Measurements from ENCODE around the gene SLC7A6. TPM values are rescaled to one million over a fixed set of nuclear protein-coding genes. Genes with fewer than 3 reads are reported as not detected.
A peak's percentile ranks its signal among the peaks of the same experiment; 100 is the strongest.

Gene SLC7A6
- total and polyA plus RNA-seq, 2 of the 13 experiments (the other 11 are each of a cell fraction or from before 2014, with no cell fraction given), result 35.8 to 70.8 TPM

- FAIRE-seq (no peak), DNase-seq (ENCODE audit: low spot score) (no peak), ATAC-seq (peak; percentile 42)
- CTCF ChIA-PET (ENCODE audit: low intra/inter-chr PET ratio, low total read pairs), result no interaction called here
- intact Hi-C loops (cut with micrococcal nuclease; ENCODE audit: unreplicated experiment) (no loop called here), in situ Hi-C loops (cut with HindIII; ENCODE audit: extremely low pct_ligation_motif_present, low pct_unique_long_range_greater_than_20kb) (no loop called here)
- H4K20me1 ChIP-seq (ENCODE audit: insufficient read depth, low read length), result no peaks in the 10 kb centered on the region
- no peak for TF ChIP-seq ZNF550 (CRISPR knock-in tag; IDR thresholded peaks at IDR 0.05; ENCODE audit: borderline replicate concordance)
- 0 out of 2 replicates have a peak, but pooled peaks have one; percentile 12 for TF ChIP-seq ZBTB33 (CRISPR knock-in tag; IDR thresholded peaks at IDR 0.05)
- H3K27ac ChIP-seq (ENCODE audit: extremely low read length, insufficient read depth, low read length), result no peak overlapping the region
- no peak overlapping the region for H3K9ac ChIP-seq (ENCODE audit: insufficient read depth, low read depth, low read length)
- 97% methylated on average over 16 of the region's 16 CpGs for WGBS (ENCODE audit: low lambda C conversion rate)
- no peaks in the 10 kb centered on the region for H3K9me3 ChIP-seq (ENCODE audit: low read length)
- no peak overlapping the region for H3K4me3 ChIP-seq (replicated peaks in 1 of 3; ENCODE audit: insufficient read depth in 1 of 3, low read depth in 2 of 3, low read length in 3 of 3)
- H3K4me1 ChIP-seq (ENCODE audit: insufficient read depth, low read length), result no peaks in the 10 kb centered on the region
- no peak overlapping the region for H3K4me2 ChIP-seq (ENCODE audit: low read depth, low read length)
- no peak overlapping the region for H2AFZ ChIP-seq (ENCODE audit: low read length)
- H3K79me2 ChIP-seq (ENCODE audit: insufficient read depth, low read length), result no peaks in the 10 kb centered on the region
- POLR2A ChIA-PET, result no interaction called here
- no peaks in the 10 kb centered on the region for H3K27me3 ChIP-seq (ENCODE audit: control insufficient read depth in 1 of 2, insufficient read depth in 2 of 2, low read length in 2 of 2)
- peaks cover 44 to 92% of the 10 kb centered on the region in 2 experiments for H3K36me3 ChIP-seq (replicated peaks in 1 of 2; ENCODE audit: control insufficient read depth in 1 of 2, insufficient read depth in 2 of 2, low read length in 2 of 2)
- BruUV-seq (replicated peaks), result no TSS peak
Observed at GRCh38 chr16:68345958-68346635, 81.8 kb downstream of the SLC7A6 start.

- no peaks in the 10 kb centered on the region for H3K79me2 ChIP-seq (ENCODE audit: insufficient read depth, low read length)
- no peaks in the 10 kb centered on the region for H3K4me1 ChIP-seq (ENCODE audit: insufficient read depth, low read length)
- ChIA-PET CTCF (ENCODE audit: low intra/inter-chr PET ratio, low total read pairs) (no interaction called here), POLR2A (no interaction called here)
- no TSS peak for BruUV-seq (replicated peaks)
- DNase-seq (ENCODE audit: low spot score) (no peak), ATAC-seq (no peak), FAIRE-seq (no peak)
- peaks cover 49 to 96% of the 10 kb centered on the region in 2 experiments for H3K36me3 ChIP-seq (replicated peaks in 1 of 2; ENCODE audit: control insufficient read depth in 1 of 2, insufficient read depth in 2 of 2, low read length in 2 of 2)
- H3K27ac ChIP-seq (ENCODE audit: extremely low read length, insufficient read depth, low read length), result no peak overlapping the region
- H3K27me3 ChIP-seq (ENCODE audit: control insufficient read depth in 1 of 2, insufficient read depth in 2 of 2, low read length in 2 of 2), result no peaks in the 10 kb centered on the region
- no peak overlapping the region for H3K4me3 ChIP-seq (replicated peaks in 1 of 3; ENCODE audit: insufficient read depth in 1 of 3, low read depth in 2 of 3, low read length in 3 of 3)
- H2AFZ ChIP-seq (ENCODE audit: low read length), result no peak overlapping the region
- WGBS (ENCODE audit: low lambda C conversion rate), result 91% methylated on average over 6 of the region's 12 CpGs
- peak; percentile 18 for TF ChIP-seq RBM22 (optimal IDR thresholded peaks at IDR 0.05; ENCODE audit: low read length)
- no peak for TF ChIP-seq CCAR2 (optimal IDR thresholded peaks at IDR 0.05; ENCODE audit: low read depth, low read length)
- intact Hi-C loops (cut with micrococcal nuclease; ENCODE audit: unreplicated experiment) (no loop called here), in situ Hi-C loops (cut with HindIII; ENCODE audit: extremely low pct_ligation_motif_present, low pct_unique_long_range_greater_than_20kb) (no loop called here)
- no peaks in the 10 kb centered on the region for H3K9me3 ChIP-seq (ENCODE audit: low read length)
- H3K4me2 ChIP-seq (ENCODE audit: low read depth, low read length), result no peak overlapping the region
- H3K9ac ChIP-seq (ENCODE audit: insufficient read depth, low read depth, low read length), result no peak overlapping the region
- no peaks in the 10 kb centered on the region for H4K20me1 ChIP-seq (ENCODE audit: insufficient read depth, low read length)
Observed at GRCh38 chr16:68346892-68347480, 82.7 kb downstream of the SLC7A6 start.
